Measurements from ENCODE around the gene CA11.

Gene CA11

DNA sequence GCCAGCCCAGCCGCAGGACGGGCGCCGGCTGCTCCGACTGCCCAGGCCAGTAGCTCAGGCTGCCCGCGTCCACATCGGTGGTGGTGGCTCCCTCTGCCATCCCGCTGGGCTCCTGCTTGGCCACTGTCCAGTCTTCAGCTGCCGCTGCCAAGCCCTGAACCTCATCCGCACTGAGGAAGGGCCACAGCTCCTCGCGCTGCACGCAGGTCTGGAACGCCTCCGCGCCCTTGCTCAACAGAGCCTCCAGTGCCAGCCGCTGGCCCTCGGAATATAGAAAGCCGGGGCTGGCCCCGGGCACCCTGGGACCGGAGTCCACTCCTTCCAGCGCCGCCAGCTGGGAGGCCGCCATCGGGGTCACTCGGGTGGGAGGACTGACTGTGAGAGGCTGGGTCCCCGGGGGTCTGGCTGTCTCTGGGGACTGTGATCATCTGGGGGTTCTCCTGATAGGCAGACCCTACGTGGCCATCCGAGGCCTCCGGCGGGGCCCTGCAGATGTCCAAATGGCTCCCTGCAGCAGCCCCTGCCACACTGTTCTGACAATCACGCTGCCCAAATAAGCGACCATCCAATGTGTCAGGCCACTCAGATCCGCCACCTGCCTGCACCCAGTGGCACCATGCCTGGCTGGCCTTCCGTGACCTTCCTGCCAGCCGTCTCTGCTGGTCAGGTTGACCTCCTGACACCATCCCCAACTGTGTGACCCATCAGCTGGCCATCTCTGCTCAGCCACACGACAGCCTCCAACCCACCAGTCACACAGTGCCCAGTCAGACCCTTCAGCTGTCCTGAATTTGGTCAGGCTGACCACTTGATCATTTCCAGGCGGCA, 32.7 kb downstream of the CA11 start:
- DNase-seq (ENCODE audit: low spot score) = no peak

DNA sequence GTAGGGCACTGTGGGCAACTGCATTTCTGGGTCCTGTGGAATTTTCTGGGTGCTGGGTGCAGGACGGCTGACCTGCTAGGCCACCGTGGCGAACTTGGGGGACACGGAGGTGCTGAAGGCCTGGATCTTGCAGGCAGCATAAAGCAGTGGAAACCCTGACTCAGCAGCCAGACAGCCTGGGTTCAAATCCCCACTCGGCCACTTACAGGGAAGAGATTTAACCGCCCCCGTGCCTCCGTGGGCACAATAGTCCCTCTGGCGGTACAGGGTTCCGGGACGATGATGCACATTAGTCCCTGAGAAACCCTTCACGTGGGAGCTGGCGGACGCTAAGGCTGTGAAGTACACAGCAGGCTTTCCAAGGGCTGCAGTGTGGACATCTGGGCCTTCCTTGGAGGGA, 34.1 kb downstream of the CA11 start:
- DNase-seq (ENCODE audit: low spot score) = no peak

DNA sequence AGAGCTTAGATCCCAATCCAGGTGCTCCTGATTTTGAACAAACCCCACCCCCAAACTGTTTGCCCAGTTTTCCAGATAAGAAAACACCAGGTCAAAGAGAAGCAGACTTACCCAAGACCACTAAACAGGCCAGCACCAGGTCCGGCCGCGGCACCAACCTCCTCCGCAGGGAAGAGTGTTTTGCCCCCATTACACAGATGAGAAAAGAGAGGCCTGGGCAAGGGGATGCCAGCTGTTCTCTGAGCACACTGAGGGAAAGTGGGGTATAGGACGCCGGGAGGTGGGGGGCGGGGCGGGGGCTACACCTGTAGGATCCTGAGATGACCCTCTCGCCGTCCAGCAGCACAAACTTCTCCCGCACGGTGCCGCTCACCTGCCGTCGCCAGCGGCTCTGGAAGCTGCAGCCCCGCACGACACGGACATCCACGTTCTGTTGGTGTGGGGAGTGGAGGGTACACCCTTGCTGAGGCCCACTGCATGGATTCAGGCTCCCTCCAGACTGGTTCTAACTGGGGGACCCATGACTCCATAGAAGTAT, 36.3 kb downstream of the CA11 start:
- no peak for DNase-seq (ENCODE audit: low spot score)

GRCh38 chr19:48608798-48609263, 37.2 kb downstream of the CA11 start:
- peak; percentile 69 for DNase-seq (ENCODE audit: low spot score)

DNA sequence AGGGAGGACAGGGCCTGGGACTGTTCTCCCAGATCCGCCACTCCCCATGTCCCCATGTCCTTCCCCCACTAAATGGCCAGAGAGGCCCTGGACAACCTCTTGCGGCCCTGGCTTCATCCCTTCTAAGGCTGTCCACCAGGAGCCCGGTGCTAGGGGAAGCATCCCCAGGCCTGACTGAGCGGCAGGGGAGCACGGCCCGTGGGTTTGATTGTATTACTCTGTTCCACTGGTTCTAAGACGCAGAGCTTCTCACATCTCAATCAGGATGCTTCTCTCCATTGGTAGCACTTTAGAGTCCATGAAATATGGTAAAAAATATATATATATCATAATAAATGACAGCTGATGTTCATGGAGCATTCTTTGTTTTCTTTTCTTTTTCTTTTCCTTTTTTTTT, 38.6 kb downstream of the CA11 start:
- DNase-seq (ENCODE audit: low spot score) = no peak

DNA sequence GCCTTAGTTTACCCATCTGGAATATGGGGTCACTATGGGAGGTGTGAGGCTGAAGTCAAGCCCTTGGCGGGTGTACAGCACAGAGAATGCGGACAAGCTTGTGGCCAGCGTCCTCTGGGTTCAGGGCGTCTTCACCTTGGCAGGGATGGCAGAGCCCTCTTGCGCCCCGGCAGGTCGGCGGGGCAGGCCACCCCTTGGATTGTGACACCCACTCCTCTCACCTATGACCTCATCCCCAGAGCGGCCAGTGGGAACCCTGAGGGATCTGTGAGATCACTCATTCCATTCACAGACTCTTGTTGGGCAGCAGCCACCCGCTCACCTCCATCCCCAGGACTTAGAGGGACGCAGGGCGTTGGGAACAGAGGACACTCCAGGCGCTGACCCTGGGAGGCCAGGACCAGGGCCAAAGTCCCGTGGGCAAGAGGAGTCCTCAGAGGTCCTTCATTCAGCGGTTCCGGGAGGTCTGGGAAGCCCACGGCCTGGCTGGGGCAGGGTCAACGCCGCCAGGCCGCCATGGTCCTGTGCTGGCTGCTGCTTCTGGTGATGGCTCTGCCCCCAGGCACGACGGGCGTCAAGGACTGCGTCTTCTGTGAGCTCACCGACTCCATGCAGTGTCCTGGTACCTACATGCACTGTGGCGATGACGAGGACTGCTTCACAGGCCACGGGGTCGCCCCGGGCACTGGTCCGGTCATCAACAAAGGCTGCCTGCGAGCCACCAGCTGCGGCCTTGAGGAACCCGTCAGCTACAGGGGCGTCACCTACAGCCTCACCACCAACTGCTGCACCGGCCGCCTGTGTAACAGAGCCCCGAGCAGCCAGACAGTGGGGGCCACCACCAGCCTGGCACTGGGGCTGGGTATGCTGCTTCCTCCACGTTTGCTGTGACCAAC, 39.3 kb downstream of the CA11 start, which contains the start of gene SPACA4:
TSS of gene SPACA4 (plus strand) at position 280 of the 896 bp plus-strand sequence. CDS start at position 517, 237 bp downstream.
- no peak for DNase-seq (ENCODE audit: low spot score)

DNA sequence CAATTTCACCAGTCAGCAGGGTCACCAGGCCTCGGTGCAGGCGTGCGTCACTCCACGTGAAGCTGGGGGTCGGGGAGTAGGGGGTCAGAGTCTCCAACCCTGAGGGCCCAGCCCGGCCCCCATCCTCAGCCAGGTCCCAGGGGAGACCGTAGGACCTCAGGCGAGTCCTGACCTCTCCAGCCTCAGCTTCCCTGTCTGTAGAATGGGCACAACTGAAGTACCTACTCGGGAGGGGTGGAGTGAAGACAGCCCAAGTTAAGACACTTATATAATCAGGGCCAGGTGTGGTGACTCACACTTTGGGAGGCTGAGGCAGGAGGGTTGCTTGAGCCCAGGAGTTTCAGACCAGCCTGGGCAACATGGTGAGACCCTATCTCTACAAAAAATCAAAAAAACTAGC, 42.1 kb downstream of the CA11 start:
- DNase-seq (ENCODE audit: low spot score) = no peak

GRCh38 chr19:48603449-48603848, 42.5 kb downstream of the CA11 start:
- DNase-seq (ENCODE audit: low spot score) = no peak

- DNase-seq (ENCODE audit: low spot score) = no peak
These were observed 43.0 kb downstream of the CA11 start for GRCh38 chr19:48603001-48603400.

DNA sequence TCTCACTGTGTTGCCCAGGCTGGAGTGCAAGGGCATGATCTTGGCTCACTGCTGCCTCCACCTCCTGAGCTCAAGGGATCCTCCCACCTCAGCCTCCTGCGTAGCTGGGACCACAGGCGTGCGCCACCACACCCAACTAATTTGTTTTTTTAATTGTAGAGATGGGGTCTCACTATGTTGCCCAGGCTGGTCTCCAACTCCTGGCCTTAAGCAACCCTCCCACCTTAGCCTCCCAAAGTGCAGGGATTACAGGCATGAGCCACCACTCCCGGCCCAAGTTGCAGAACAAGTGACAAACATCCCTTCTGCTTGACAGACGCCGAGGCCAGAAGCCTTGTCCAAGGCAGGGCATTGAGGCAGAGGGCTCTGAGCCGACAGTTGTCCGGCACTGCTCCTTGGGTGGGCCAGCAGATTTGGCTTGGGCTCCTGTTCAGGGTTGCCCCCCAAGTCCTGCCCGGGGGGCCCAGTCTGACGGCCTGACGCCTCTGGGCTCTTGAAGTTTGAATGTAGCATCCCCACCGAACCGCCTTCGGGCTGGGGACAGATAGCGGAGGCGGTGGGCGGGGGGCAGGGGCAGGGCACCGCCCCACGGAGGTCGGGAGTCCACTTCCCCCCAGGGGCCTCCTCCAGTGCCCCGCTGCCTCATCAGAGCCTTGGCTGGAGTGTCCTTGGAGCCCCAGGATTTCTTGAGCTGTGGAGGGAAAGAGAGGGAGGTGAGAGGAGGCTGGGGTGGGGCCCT, 45.1 kb downstream of the CA11 start:
- DNase-seq (ENCODE audit: low spot score) = no peak

GRCh38 chr19:48598996-48599700, 46.8 kb downstream of the CA11 start:
- DNase-seq (ENCODE audit: low spot score) = no peak

GRCh38 chr19:48596679-48597465, 49.1 kb downstream of the CA11 start:
- DNase-seq (ENCODE audit: low spot score) = no peak

DNA sequence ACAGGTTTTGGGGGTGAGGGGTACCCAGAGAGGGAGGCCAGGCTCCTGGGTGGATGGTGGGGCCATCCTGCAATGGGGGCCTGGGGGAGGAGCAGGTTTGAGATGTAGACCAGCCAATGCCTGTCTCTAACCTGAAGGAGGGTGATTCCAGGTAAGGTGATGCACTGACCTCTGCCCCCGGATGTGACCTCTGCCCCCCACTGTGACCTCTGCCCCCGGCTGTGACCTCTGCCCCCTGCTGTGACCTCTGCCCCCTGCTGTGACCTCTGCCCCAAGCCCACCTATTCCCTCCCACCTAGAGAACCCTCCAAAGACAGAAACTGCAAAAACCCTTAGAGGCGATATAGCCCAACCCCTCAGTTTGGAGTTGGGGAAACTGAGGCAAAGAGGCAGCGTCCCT, 49.8 kb downstream of the CA11 start:
- DNase-seq (ENCODE audit: low spot score) = no peak

- DNase-seq (ENCODE audit: low spot score) = no peak
These were observed 50.2 kb downstream of the CA11 start for GRCh38 chr19:48595833-48596232.

DNA sequence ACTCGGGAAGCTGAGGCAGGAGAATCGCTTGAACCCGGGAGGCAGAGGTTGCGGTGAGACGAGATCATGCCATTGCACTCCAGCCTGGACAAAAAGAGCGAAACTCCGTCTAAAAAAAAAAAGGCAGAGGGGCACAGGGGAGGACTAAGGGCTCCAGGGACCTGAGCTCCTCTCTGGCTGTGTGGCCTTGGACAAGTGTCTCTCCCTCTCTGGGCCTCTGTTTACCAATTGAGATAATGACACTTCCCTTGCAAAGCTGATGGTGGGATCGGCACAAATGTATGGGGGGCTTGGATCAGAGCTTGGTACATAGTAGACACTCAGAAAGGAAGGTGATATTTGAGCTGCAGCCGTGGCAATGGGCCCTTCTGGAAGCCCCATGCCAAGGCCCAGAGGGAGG, 50.8 kb downstream of the CA11 start:
- no peak for DNase-seq (ENCODE audit: low spot score)

GRCh38 chr19:48591021-48591420, 55.0 kb downstream of the CA11 start:
- DNase-seq (ENCODE audit: low spot score) = no peak

- DNase-seq (ENCODE audit: low spot score) = peak; percentile 87
These were observed 57.2 kb downstream of the CA11 start for GRCh38 chr19:48588670-48589401.
